ENCODE measurements around the gene NCOA3. TPM values are rescaled to one million over a fixed set of nuclear protein-coding genes. Genes with fewer than 3 reads are reported as not detected.

NCOA3 gene
- total RNA-seq, 1 donor, result 44.5 TPM

DNA sequence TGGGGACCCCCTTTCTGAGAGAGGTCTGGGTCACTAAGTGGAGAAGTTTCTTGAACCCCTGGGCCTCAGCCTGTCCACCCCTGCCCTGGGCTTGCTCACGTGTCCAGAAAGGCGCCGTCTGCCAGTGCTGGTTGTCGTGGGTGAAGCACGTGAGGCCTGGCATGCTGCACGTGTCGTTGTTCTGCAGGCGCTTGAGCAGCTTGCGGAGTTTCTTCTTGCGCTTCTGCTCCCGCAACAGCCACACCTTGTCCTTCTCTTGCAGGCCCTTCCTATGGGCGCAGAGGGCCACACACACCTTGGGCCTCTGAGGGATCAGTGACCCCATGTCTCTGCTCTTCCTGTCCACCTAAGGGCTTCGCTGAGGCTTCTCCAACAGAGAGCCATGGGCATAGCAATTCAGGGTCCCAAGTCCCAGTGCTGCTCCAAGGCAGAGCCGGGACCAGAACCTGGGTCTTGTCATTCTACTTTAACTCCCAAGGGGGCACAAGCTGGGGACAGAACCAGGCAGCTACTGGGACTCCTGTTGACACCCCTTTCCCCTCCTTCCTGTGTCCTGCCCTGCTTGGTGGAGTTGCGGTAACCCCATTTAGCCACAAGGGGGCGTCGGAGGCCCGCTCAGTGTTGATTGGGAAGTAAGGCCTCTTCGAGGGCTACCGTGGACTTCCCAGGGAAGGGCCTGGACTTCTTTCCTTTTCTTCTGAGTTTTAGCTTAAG is 161.8 kb downstream of the NCOA3 start:
- DNase-seq (ENCODE audit: insufficient read length, low spot score, missing footprints), result peak; percentile 98
- no peak overlapping the region for H3K4me3 ChIP-seq (ENCODE audit: insufficient read depth, low read length)
- H3K27ac ChIP-seq (ENCODE audit: low read depth, low read length), result no peak overlapping the region
- TF ChIP-seq, protein P1, sequence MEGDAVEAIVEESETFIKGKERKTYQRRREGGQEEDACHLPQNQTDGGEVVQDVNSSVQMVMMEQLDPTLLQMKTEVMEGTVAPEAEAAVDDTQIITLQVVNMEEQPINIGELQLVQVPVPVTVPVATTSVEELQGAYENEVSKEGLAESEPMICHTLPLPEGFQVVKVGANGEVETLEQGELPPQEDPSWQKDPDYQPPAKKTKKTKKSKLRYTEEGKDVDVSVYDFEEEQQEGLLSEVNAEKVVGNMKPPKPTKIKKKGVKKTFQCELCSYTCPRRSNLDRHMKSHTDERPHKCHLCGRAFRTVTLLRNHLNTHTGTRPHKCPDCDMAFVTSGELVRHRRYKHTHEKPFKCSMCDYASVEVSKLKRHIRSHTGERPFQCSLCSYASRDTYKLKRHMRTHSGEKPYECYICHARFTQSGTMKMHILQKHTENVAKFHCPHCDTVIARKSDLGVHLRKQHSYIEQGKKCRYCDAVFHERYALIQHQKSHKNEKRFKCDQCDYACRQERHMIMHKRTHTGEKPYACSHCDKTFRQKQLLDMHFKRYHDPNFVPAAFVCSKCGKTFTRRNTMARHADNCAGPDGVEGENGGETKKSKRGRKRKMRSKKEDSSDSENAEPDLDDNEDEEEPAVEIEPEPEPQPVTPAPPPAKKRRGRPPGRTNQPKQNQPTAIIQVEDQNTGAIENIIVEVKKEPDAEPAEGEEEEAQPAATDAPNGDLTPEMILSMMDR (IDR thresholded peaks at IDR 0.05; ENCODE audit: extremely low read depth, low read depth, low read length), result peak; percentile 99
- H4K20me1 ChIP-seq (ENCODE audit: insufficient read depth, low read length), result peaks cover 2% of the 10 kb centered on the region
- H2AFZ ChIP-seq (ENCODE audit: low read length), result no peak overlapping the region
- no peaks in the 10 kb centered on the region for H3K9me3 ChIP-seq (ENCODE audit: low read depth, low read length)
- H3K79me2 ChIP-seq (ENCODE audit: insufficient read depth, low read length), result no peaks in the 10 kb centered on the region
- no peak overlapping the region for H3K4me2 ChIP-seq (ENCODE audit: insufficient read depth, low read length)
- peaks cover 3% of the 10 kb centered on the region for H3K4me1 ChIP-seq (ENCODE audit: insufficient read depth, low read length)
- peaks cover 4% of the 10 kb centered on the region for H3K36me3 ChIP-seq (ENCODE audit: insufficient read depth, low read length)
- H3K27me3 ChIP-seq (ENCODE audit: insufficient read depth, low read length), result no peaks in the 10 kb centered on the region

DNA sequence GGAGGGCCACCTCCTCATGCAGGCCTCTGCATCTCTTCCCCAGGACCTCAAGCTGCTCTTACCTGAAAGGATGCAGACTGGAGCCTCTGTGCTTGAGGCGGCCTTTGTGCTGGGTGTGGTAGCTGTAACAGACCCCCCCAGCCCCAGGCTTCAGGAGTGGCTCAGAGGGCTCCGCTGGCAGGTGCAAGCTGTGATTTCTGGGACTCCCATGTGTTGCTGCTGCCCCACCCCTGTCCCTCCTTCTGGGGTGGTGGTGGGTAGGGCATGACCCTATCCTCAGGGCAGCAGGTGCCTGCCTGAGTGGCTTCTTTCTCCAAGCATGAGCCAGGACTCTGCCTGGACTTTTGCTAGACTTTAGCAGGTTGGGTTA is 162.4 kb downstream of the NCOA3 start:
- no peaks in the 10 kb centered on the region for H3K27me3 ChIP-seq (ENCODE audit: insufficient read depth, low read length)
- no peak overlapping the region for H3K4me3 ChIP-seq (ENCODE audit: insufficient read depth, low read length)
- TF ChIP-seq, protein P1 (IDR thresholded peaks at IDR 0.05; ENCODE audit: extremely low read depth, low read depth, low read length), result no peak
- H3K79me2 ChIP-seq (ENCODE audit: insufficient read depth, low read length), result no peaks in the 10 kb centered on the region
- no peak overlapping the region for H3K4me2 ChIP-seq (ENCODE audit: insufficient read depth, low read length)
- peak; percentile 69 for DNase-seq (ENCODE audit: insufficient read length, low spot score, missing footprints)
- no peak overlapping the region for H2AFZ ChIP-seq (ENCODE audit: low read length)
- H3K27ac ChIP-seq (ENCODE audit: low read depth, low read length), result no peak overlapping the region
- peaks cover 4% of the 10 kb centered on the region for H3K36me3 ChIP-seq (ENCODE audit: insufficient read depth, low read length)
- H3K9me3 ChIP-seq (ENCODE audit: low read depth, low read length), result no peaks in the 10 kb centered on the region
- peaks cover 2% of the 10 kb centered on the region for H4K20me1 ChIP-seq (ENCODE audit: insufficient read depth, low read length)
- H3K4me1 ChIP-seq (ENCODE audit: insufficient read depth, low read length), result peaks cover 3% of the 10 kb centered on the region

DNA sequence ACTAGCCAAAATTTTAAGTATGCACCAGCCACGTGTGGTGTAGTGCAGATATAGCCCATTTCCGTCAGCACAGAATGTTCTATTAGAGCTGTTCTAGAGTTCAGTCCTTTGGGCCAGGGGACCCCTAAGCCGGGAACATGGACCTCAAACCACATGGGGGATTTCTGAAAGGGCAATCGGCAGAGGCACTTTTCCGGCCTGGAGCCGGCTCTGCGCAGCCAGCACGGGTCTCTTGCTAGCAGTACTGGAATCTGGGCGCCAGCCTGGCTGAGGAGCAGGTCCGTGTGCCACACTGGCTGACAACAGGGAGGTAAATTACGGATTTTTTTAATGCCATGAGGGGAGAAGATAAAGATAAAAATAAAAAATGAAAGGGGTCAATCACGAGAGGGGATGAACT is 163.1 kb downstream of the NCOA3 start:
- TF ChIP-seq, protein P1 (IDR thresholded peaks at IDR 0.05; ENCODE audit: extremely low read depth, low read depth, low read length), result no peak
- Histone ChIP-seq H3K4me2 (ENCODE audit: insufficient read depth, low read length) (no peak overlapping the region), H2AFZ (ENCODE audit: low read length) (no peak overlapping the region)

DNA sequence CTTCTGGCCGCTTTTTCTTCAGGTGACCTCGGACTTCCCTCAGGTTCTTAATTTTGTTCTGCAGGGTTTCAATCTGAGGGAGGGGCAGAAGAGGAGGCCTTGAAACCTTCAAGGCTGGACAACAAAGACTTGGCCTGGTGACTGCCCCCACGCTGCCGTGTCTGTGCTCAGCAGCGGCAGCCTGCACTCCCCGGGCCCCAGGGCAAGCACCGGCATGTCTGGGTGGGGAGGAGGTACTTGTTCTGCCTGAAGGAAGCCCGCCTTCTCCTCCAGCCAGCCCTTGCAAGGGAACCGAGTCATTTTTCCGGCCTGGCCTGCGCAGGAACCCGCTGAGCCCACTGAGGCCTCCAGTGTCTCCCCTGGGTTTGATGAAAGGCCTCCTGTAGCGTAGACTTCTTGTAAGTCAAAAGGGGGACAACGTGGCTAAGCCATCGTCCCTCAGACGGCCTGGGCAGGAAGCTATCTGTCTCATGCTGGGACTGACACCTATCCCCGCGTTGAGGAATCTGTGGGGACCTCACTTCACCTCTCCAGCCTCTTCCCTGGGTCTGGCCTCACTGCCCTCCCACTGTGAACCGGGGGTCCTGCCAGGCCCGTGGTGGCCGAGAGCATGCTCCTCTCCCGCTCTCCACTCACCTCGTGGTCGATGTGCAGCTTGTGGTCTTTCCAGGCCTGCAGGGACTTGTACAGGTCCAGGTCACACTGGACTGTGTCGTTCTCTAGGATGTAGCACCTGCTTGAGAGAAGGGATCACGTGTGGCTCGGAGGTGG is 163.7 kb downstream of the NCOA3 start:
- DNase-seq (ENCODE audit: insufficient read length, low spot score, missing footprints), result peak; percentile 68
- no peak overlapping the region for H3K27ac ChIP-seq (ENCODE audit: low read depth, low read length)
- TF ChIP-seq, protein P1 (IDR thresholded peaks at IDR 0.05; ENCODE audit: extremely low read depth, low read depth, low read length), result no peak

More for the DNA sequence above, 163.1 kb downstream of the NCOA3 start:
- H3K9me3 ChIP-seq (ENCODE audit: low read depth, low read length), result no peaks in the 10 kb centered on the region
- H4K20me1 ChIP-seq (ENCODE audit: insufficient read depth, low read length), result peaks cover 2% of the 10 kb centered on the region
- H3K27me3 ChIP-seq (ENCODE audit: insufficient read depth, low read length), result no peaks in the 10 kb centered on the region
- H3K4me3 ChIP-seq (ENCODE audit: insufficient read depth, low read length), result no peak overlapping the region
- DNase-seq (ENCODE audit: insufficient read length, low spot score, missing footprints), result peak; percentile 50
- H3K36me3 ChIP-seq (ENCODE audit: insufficient read depth, low read length), result peaks cover 4% of the 10 kb centered on the region
- peaks cover 3% of the 10 kb centered on the region for H3K4me1 ChIP-seq (ENCODE audit: insufficient read depth, low read length)
- H3K79me2 ChIP-seq (ENCODE audit: insufficient read depth, low read length), result no peaks in the 10 kb centered on the region
- H3K27ac ChIP-seq (ENCODE audit: low read depth, low read length), result no peak overlapping the region

More for the DNA sequence above, 163.7 kb downstream of the NCOA3 start:
- Histone ChIP-seq H3K4me1 (ENCODE audit: insufficient read depth, low read length) (peaks cover 3% of the 10 kb centered on the region), H3K27me3 (ENCODE audit: insufficient read depth, low read length) (no peaks in the 10 kb centered on the region), H3K79me2 (ENCODE audit: insufficient read depth, low read length) (no peaks in the 10 kb centered on the region), H3K4me2 (ENCODE audit: insufficient read depth, low read length) (no peak overlapping the region), H3K9me3 (ENCODE audit: low read depth, low read length) (no peaks in the 10 kb centered on the region), H4K20me1 (ENCODE audit: insufficient read depth, low read length) (peaks cover 2% of the 10 kb centered on the region), H2AFZ (ENCODE audit: low read length) (no peak overlapping the region), H3K4me3 (ENCODE audit: insufficient read depth, low read length) (no peak overlapping the region), H3K36me3 (ENCODE audit: insufficient read depth, low read length) (peaks cover 4% of the 10 kb centered on the region)

All from osteoblast (primary cell).